Measurements from ENCODE around the gene KIF23.
"Not testable (repeated sequence)": the region's sequence is repeated elsewhere in the genome, so short reads cannot be mapped to it uniquely, and the experiment has no call there.

The KIF23 gene

GRCh38 chr15:69439623-69440022, 25.5 kb downstream of the KIF23 start:
- DNase-seq: no peak

- no peak for DNase-seq
Observed at GRCh38 chr15:69443032-69443611, 29.0 kb downstream of the KIF23 start.

- no peak for DNase-seq
Observed at GRCh38 chr15:69444686-69445085, 30.5 kb downstream of the KIF23 start.

- DNase-seq: no peak
Observed at GRCh38 chr15:69446953-69447352, 32.8 kb downstream of the KIF23 start.

GRCh38 chr15:69450221-69450620, 36.1 kb downstream of the KIF23 start:
- not testable (repeated sequence) for DNase-seq

- DNase-seq: no peak
Observed at GRCh38 chr15:69450968-69451695, 37.0 kb downstream of the KIF23 start.

GRCh38 chr15:69451951-69452691, 38.0 kb downstream of the KIF23 start:
- peak; percentile 39 for DNase-seq

- DNase-seq: peak; percentile 97
Observed at GRCh38 chr15:69452692-69453521, 38.8 kb downstream of the KIF23 start, which contains the start of gene RPLP1. Gene RPLP1 (plus strand): TSS chr15:69452818. CDS start chr15:69452949, 131 bp downstream.

GRCh38 chr15:69454953-69455352, 40.8 kb downstream of the KIF23 start:
- DNase-seq: no peak

GRCh38 chr15:69456208-69457166, 42.3 kb downstream of the KIF23 start:
- DNase-seq: no peak

GRCh38 chr15:69457304-69458280, 43.4 kb downstream of the KIF23 start:
- DNase-seq: no peak

- DNase-seq: no peak
Observed at GRCh38 chr15:69459066-69459465, 44.9 kb downstream of the KIF23 start.

GRCh38 chr15:69460481-69460880, 46.3 kb downstream of the KIF23 start:
- no peak for DNase-seq

- no peak for DNase-seq
Observed at GRCh38 chr15:69462030-69462492, 47.9 kb downstream of the KIF23 start.

GRCh38 chr15:69462493-69463181, 48.5 kb downstream of the KIF23 start:
- peak; percentile 96 for DNase-seq

GRCh38 chr15:69463182-69463756, 49.1 kb downstream of the KIF23 start:
- no peak for DNase-seq

- no peak for DNase-seq
Observed at GRCh38 chr15:69465253-69465652, 51.1 kb downstream of the KIF23 start.

GRCh38 chr15:69466733-69467132, 52.6 kb downstream of the KIF23 start:
- DNase-seq: no peak

GRCh38 chr15:69467636-69468035, 53.5 kb downstream of the KIF23 start:
- no peak for DNase-seq
